Measurements from ENCODE around the gene FIZ1.

The FIZ1 gene

GRCh38 chr19:55599468-55599841 lies at the start of gene FIZ1:
FIZ1 (minus strand) TSS chr19:55599517; CDS start chr19:55597865, 1,652 bp downstream.
- peak; percentile 93 to 95 (median 95) for DNase-seq (ENCODE audit: low read depth in 3 of 3)

DNA sequence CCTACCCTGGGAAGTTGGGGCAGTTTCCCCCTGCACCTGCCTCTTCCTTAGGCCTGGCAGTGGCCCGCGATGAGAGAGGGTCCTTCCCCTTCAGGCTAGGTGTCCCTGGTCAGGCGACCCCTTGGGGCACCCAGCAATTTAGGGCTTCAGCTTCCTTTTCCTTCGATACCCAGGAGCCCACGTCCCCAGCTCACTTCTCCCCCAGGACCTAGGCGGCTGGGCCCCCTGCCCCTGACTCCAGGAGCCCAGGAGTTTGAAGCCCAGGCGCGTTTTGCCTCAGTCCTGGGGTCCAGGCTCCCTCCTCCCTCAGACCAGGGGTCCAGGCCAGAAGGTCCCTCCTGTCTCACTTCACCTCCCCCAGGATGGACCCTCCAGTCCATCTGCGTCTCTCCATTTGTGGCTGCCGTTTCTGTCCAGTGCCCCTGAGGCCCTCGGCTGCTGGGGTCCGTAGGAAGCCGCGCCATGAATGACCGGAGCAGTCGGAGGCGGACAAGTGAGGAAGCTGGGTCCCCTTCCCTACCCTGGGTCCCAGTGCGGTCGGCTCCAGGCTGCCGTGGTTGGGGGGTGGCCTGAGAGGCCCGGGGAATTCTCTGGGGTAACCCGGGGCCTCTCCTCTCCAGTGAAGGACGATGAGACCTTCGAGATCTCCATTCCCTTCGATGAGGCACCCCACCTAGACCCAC lies 49.4 kb upstream of the FIZ1 start:
- no peak for DNase-seq (ENCODE audit: low read depth in 3 of 3)

DNA sequence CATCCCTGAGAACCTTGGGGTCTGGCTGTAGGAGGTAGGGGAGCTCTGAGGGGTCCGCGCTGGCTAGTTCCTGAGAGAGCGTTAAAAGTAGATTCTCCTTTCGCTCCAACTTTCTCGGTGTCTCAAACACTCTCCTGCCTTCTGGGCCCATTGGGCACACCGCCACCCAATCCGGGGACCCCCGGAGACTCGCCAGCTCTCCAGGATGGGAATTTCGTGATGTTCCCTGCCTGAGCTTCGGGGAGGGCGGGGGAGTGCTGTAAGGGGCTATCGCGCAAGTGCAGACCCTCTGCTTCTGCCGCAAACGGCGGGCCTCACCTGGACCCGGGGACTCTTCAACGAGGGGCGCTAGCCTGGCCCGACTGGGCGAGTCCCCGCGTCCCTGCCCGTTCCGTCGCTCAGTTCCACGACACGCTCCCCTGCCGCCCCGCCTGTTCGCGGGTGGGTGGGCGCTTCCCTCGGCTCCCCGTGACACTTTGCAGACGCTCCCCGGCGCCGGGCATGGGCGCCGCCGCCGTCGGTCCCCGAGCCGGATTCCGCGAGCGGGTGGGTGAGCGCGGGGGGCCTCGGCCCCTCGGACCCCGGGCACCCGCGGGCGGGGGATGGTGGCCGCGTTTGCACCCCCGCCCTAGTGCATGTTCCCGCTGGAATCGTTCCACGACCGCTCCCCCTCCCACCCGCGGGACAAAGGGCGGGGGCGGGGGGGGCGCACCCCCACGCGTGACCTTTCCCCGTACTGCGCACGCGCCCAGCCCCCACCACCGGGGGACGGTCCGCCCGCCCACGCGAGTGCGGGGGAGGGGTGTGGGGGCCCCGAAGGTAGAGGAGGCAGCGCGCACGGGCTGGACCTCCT lies 48.6 kb upstream of the FIZ1 start, which contains the start of gene CCDC106:
Gene CCDC106, plus strand, starts transcription at position 481 of the 853 bp plus-strand sequence. CDS start 835 bp downstream, outside the sequence.
- DNase-seq (ENCODE audit: low read depth in 3 of 3): no peak

- no peak for DNase-seq (ENCODE audit: low read depth in 3 of 3)
Measured at GRCh38 chr19:55646889-55647731, 47.8 kb upstream of the FIZ1 start.

DNA sequence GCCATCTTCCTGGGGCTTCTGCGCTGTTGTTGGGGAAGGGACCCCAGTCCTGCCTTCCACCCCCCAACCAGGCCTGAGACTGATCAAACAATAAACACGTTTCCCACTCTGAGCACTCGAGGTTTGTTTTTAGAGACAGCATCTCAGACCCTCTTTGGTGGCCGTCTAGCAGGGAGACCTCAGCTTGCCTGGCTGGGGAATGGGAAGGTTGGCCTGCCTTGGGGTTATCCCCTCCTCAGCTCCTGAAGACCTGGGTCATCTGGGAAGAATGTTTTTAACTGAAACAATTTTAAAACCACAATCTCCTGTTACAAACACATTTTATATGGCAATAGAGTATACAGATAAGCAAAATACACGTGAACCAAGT lies 46.2 kb upstream of the FIZ1 start:
- no peak for DNase-seq (ENCODE audit: low read depth in 3 of 3)

- DNase-seq (ENCODE audit: low read depth in 3 of 3): no peak
Measured at GRCh38 chr19:55644842-55645511, 45.7 kb upstream of the FIZ1 start.

- DNase-seq (ENCODE audit: low read depth in 3 of 3): no peak
Measured at GRCh38 chr19:55644191-55644833, 45.0 kb upstream of the FIZ1 start.

DNA sequence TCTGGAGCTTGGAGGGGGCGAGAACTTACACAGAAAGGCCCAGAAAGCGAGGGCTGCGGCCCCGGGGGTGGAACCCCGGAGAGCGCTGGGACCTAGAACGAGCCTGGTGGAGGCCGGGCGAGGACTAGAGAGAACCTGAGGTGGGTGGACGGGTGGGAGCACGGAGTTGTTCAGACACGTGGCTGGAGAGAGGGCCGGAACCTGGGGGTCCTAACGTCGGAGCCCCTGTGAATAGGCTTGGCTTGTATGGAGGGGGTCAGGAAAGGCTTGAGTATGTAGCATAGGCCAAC lies 44.5 kb upstream of the FIZ1 start:
- DNase-seq (ENCODE audit: low read depth in 3 of 3): no peak

GRCh38 chr19:55643003-55643886 lies 43.9 kb upstream of the FIZ1 start, which contains the start of gene ZNF581:
ZNF581 (plus strand) TSS chr19:55643649; CDS start chr19:55644572, 923 bp downstream.
- peak; percentile 69 to 84 (median 75) for DNase-seq (ENCODE audit: low read depth in 3 of 3)

- peak in 1 of 3 donors; percentile 26 for DNase-seq (ENCODE audit: low read depth in 3 of 3)
Measured at GRCh38 chr19:55642153-55643002, 43.1 kb upstream of the FIZ1 start.

DNA sequence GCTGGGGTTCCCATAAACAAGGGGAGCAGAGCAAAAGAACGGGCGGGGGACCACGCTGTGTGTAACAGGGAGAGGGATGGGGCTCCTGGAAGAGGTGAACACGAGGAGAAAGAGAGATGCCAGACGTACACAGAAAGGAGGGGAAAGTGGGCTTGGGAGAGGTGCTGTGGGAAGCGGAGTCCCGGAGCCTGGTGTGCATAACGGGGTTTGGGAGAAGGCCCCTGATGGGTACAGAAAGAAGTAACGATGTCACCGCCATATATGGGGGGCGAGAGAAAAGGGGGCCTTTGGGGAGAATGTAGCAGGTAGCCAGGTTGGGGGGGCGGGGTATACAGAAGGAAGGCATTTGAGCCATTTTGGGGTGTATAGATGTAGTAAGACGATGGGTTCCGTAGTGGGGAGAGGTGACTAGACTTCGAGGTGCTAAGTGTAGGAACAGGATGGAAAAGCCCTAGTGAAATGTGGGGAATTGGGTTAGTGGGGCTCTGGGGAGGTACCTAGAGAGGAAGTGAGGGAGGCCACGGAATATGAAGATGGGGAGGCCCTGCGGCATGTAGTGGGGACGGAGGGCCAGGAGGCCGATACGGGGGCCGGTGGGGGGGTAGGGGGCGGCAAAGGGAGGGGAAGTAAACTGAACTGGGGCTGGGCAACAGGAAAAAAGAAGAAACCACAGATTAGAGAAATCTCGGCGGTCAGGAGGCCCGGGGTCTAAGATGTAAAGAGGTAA lies 42.3 kb upstream of the FIZ1 start:
- no peak for DNase-seq (ENCODE audit: low read depth in 3 of 3)

GRCh38 chr19:55640577-55641425 lies 41.5 kb upstream of the FIZ1 start, which contains the start of gene ZNF580:
ZNF580 (plus strand) TSS chr19:55641002; CDS start chr19:55642509, 1,507 bp downstream.
- DNase-seq (ENCODE audit: low read depth in 3 of 3): peak in 2 of 3 donors; percentile 47 to 60

- peak; percentile 47 to 63 (median 61) for DNase-seq (ENCODE audit: low read depth in 3 of 3)
Measured at GRCh38 chr19:55640043-55640576, 40.8 kb upstream of the FIZ1 start.

GRCh38 chr19:55638864-55639359 lies 39.6 kb upstream of the FIZ1 start:
- peak in 2 of 3 donors; percentile 49 to 52 for DNase-seq (ENCODE audit: low read depth in 3 of 3)

DNA sequence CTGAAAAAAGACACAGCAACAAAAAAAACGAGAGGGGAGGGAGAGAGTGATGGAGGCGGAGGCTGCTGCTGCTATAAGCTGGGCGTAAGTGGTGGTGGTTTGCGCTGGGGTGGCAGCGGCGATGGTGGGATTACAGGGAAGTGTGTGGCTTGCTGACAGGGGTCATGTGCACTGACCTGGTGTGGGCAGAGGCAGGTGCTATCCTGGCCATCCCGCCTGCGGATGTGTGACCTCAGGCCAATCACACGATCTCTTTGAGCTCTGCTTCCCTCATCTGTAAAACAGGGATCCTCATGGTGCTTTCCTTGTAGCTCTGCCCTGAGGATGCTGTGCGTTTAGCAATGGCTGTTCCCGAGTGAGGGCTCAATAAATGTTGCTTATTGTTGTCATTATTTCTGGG lies 38.2 kb upstream of the FIZ1 start:
- DNase-seq (ENCODE audit: low read depth in 3 of 3): no peak

DNA sequence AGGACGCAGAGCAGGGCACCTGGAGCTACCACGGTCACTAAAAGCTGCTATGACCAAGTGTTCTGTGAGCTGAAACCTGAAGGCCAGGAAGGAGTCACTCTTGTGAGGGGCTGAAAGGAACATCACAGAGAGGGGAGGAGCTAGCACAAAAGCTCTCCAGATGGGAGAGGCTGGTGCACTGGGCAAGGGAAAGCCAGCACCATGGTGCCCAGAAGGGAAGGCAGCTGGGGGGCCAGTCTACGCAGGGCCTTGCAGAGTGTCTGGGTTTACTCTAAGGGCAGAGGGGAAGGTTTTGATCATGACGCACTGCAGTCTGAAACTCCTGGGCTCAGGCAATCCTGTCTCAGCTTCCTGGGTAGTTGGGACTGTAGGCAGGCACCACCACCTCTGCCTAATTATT lies 37.4 kb upstream of the FIZ1 start:
- no peak for DNase-seq (ENCODE audit: low read depth in 3 of 3)

Measured in stimulated activated CD4-positive, alpha-beta T cell treated with anti-CD3 and anti-CD28 coated beads, TNF-alpha, amount 100 ng/mL, for 48 hours (primary cell).